NCI-H524 (cell line): Measurements from ENCODE around the gene ARPP19.
A peak's percentile ranks its signal among the peaks of the same experiment; 100 is the strongest.
"Not testable (repeated sequence)": the region's sequence is repeated elsewhere in the genome, so short reads cannot be mapped to it uniquely, and the experiment has no call there.

Source experiments
- DNase-seq, 2 experiments: peaks; one replicate each; lab custom pipeline; 2025; lab: John Stamatoyannopoulos, UW

ARPP19 gene

GRCh38 chr15:52551762-52552161 lies 17.1 kb downstream of the ARPP19 start:
- no peak for DNase-seq

GRCh38 chr15:52551186-52551585 lies 17.6 kb downstream of the ARPP19 start:
- DNase-seq: not testable (repeated sequence)

- DNase-seq: no peak
These were observed 22.6 kb downstream of the ARPP19 start for GRCh38 chr15:52546031-52546751.

- no peak for DNase-seq
These were observed 28.3 kb downstream of the ARPP19 start for GRCh38 chr15:52540374-52541012.

- DNase-seq: no peak
These were observed 31.4 kb downstream of the ARPP19 start for GRCh38 chr15:52537459-52537858.

- DNase-seq: no peak
These were observed 36.4 kb downstream of the ARPP19 start for GRCh38 chr15:52532427-52532826.

GRCh38 chr15:52529940-52530339 lies 38.9 kb downstream of the ARPP19 start:
- DNase-seq: no peak

- DNase-seq: peak in 1 of 2 experiments; percentile 61
These were observed 39.4 kb downstream of the ARPP19 start for GRCh38 chr15:52529341-52529924.

- DNase-seq: peak; percentile 50 to 69
These were observed 40.1 kb downstream of the ARPP19 start, which contains the start of gene MYO5A for GRCh38 chr15:52528564-52529340. MYO5A (minus strand) TSS chr15:52528880; CDS start chr15:52528806, 74 bp downstream.

GRCh38 chr15:52527911-52528563 lies 40.8 kb downstream of the ARPP19 start:
- DNase-seq: peak in 1 of 2 experiments; percentile 74

GRCh38 chr15:52527196-52527910 lies 41.5 kb downstream of the ARPP19 start:
- no peak for DNase-seq

GRCh38 chr15:52524223-52525136 lies 44.4 kb downstream of the ARPP19 start:
- DNase-seq: no peak

GRCh38 chr15:52523647-52524046 lies 45.2 kb downstream of the ARPP19 start:
- no peak for DNase-seq

- no peak for DNase-seq
These were observed 45.6 kb downstream of the ARPP19 start for GRCh38 chr15:52523192-52523591.

- DNase-seq: no peak
These were observed 47.1 kb downstream of the ARPP19 start for GRCh38 chr15:52521682-52522081.

- DNase-seq: no peak
These were observed 48.4 kb downstream of the ARPP19 start for GRCh38 chr15:52520421-52520820.

- no peak for DNase-seq
These were observed 50.1 kb downstream of the ARPP19 start for GRCh38 chr15:52518487-52519371.

- DNase-seq: no peak
These were observed 51.8 kb downstream of the ARPP19 start for GRCh38 chr15:52517014-52517413.

- no peak for DNase-seq
These were observed 53.5 kb downstream of the ARPP19 start for GRCh38 chr15:52515343-52515742.
